RWPE2 (cell line): ENCODE data around the gene IRF2.

Source experiments
- ATAC-seq: fragments of 200-7000 bp; cut with Tn5 transposase; 3 replicates; pipeline ENCODE4 v1.9.1; 2021; ENCODE audit warnings: low read depth
- DNase-seq: peaks from one replicate; pipeline ENCODE4 v3.0.0-alpha.2; 2020; ENCODE audit warnings: low spot score
- H3K27ac ChIP-seq: fragments of 450-650 bp; 2 replicates; pipeline ENCODE4 v1.5.1; 2017; ENCODE audit warnings: mild to moderate bottlenecking; ENCODE audit not compliant: poor library complexity, severe bottlenecking
- H3K27me3 ChIP-seq: fragments of 250-450 bp; sonication (Bioruptor Pico); 2 replicates; pipeline ENCODE4 v1.5.1; 2021; ENCODE audit warnings: mild to moderate bottlenecking, moderate library complexity; ENCODE audit not compliant: insufficient read depth, poor library complexity, severe bottlenecking
- H3K36me3 ChIP-seq: fragments of 250-450 bp; sonication (Bioruptor Pico); 2 replicates; pipeline ENCODE4 v1.5.1; 2020; ENCODE audit warnings: low read depth, mild to moderate bottlenecking, moderate library complexity
- H3K4me1 ChIP-seq: fragments of 250-450 bp; sonication (Bioruptor Pico); 2 replicates; pipeline ENCODE4 v1.5.1; 2021; ENCODE audit warnings: mild to moderate bottlenecking, moderate library complexity; ENCODE audit not compliant: insufficient read depth, poor library complexity, severe bottlenecking
- H3K4me3 ChIP-seq: fragments of 250-450 bp; sonication (Bioruptor Pico); 2 replicates; pipeline ENCODE4 v1.5.1; 2021; ENCODE audit warnings: mild to moderate bottlenecking, moderate library complexity; ENCODE audit not compliant: severe bottlenecking
- H3K9me3 ChIP-seq: fragments of 250-450 bp; sonication (Bioruptor Pico); 2 replicates; pipeline ENCODE4 v1.5.1; 2021; ENCODE audit warnings: mild to moderate bottlenecking, moderate library complexity; ENCODE audit not compliant: severe bottlenecking
- CTCF ChIP-seq: fragments of 450-650 bp; IDR thresholded peaks from one replicate; pipeline ENCODE4 v1.5.1; 2017; ENCODE audit warnings: mild to moderate bottlenecking, moderate library complexity; ENCODE audit not compliant: poor library complexity, severe bottlenecking

The IRF2 gene

GRCh38 chr4:184409502-184409901 lies 64.8 kb downstream of the IRF2 start:
- H3K36me3 ChIP-seq, result peaks cover 32% of the 10 kb centered on the region
- no peak for DNase-seq
- H3K4me3 ChIP-seq, result no peak overlapping the region
- H3K9me3 ChIP-seq, result no peaks in the 10 kb centered on the region
- H3K27me3 ChIP-seq, result no peaks in the 10 kb centered on the region
- no peak for TF ChIP-seq CTCF
- no peak overlapping the region for H3K27ac ChIP-seq
- ATAC-seq, result no peak
- H3K4me1 ChIP-seq, result peaks cover 26% of the 10 kb centered on the region

- no peak for TF ChIP-seq CTCF
These were observed 65.7 kb downstream of the IRF2 start for GRCh38 chr4:184408684-184409081.

GRCh38 chr4:184408021-184408683 lies 66.2 kb downstream of the IRF2 start:
- Histone ChIP-seq H3K27me3 (no peaks in the 10 kb centered on the region), H3K4me3 (no peak overlapping the region), H3K4me1 (peaks cover 29% of the 10 kb centered on the region), H3K36me3 (peaks cover 39% of the 10 kb centered on the region), H3K9me3 (no peaks in the 10 kb centered on the region), H3K27ac (peak overlapping the region; percentile 43)
- peak; percentile 84 for ATAC-seq
- TF ChIP-seq CTCF, result no peak
- DNase-seq, result no peak

More at GRCh38 chr4:184408684-184409081, 65.7 kb downstream of the IRF2 start:
- Histone ChIP-seq H3K9me3 (no peaks in the 10 kb centered on the region), H3K27me3 (no peaks in the 10 kb centered on the region), H3K4me1 (peaks cover 26% of the 10 kb centered on the region), H3K4me3 (no peak overlapping the region), H3K36me3 (peaks cover 36% of the 10 kb centered on the region), H3K27ac (peak overlapping the region; percentile 43)
- ATAC-seq, result no peak; the same call in 2 of the 3 replicates
- DNase-seq, result no peak

GRCh38 chr4:184406958-184407391 lies 67.4 kb downstream of the IRF2 start:
- DNase-seq (no peak), ATAC-seq (peak; percentile 24; the same call in 1 of the 3 replicates)
- Histone ChIP-seq H3K4me1 (peaks cover 29% of the 10 kb centered on the region), H3K9me3 (no peaks in the 10 kb centered on the region), H3K4me3 (no peak overlapping the region), H3K36me3 (peaks cover 39% of the 10 kb centered on the region), H3K27ac (peak overlapping the region; percentile 43), H3K27me3 (no peaks in the 10 kb centered on the region)
- no peak for TF ChIP-seq CTCF

GRCh38 chr4:184404047-184404446 lies 70.3 kb downstream of the IRF2 start:
- no peak for DNase-seq
- ATAC-seq, result no peak

More at GRCh38 chr4:184404047-184404446, 70.3 kb downstream of the IRF2 start:
- no peaks in the 10 kb centered on the region for H3K27me3 ChIP-seq
- no peak overlapping the region for H3K4me3 ChIP-seq
- H3K9me3 ChIP-seq, result no peaks in the 10 kb centered on the region
- no peak for TF ChIP-seq CTCF
- peaks cover 49% of the 10 kb centered on the region for H3K4me1 ChIP-seq
- H3K27ac ChIP-seq, result no peak overlapping the region
- H3K36me3 ChIP-seq, result peaks cover 52% of the 10 kb centered on the region
